Sigmoid colon (tissue), 4 donors: ENCODE results near the gene ENO2.
"Not testable (repeated sequence)": the region's sequence is repeated elsewhere in the genome, so short reads cannot be mapped to it uniquely, and the experiment has no call there.

Source experiments
- CTCF ChIP-seq, 4 experiments: fragments of 450-650 bp in 3 of 4; fragments of 200-600 bp in 1 of 4; IDR thresholded peaks; one replicate each; pipeline ENCODE4 v1.5.1; 2016 to 2019; ENCODE audit warnings: antibody characterized with exemption in 4 of 4, mild to moderate bottlenecking in 3 of 4, moderate library complexity in 2 of 4
- POLR2AphosphoS5 ChIP-seq, 4 donors: sonication (generic); formaldehyde crosslinking; IDR thresholded peaks; one replicate each; pipeline ENCODE4 v1.6.1; 2017; ENCODE audit warnings: antibody characterized with exemption in 4 of 4

GRCh38 chr12:6879824-6880223, 34.6 kb upstream of the ENO2 start:
- not testable (repeated sequence) for TF ChIP-seq CTCF, POLR2AphosphoS5 (IDR thresholded peaks at IDR 0.05)
